ENCODE results near the gene ZG16B. TPM values are rescaled to one million over a fixed set of nuclear protein-coding genes. Genes with fewer than 3 reads are reported as not detected.

Gene ZG16B
- total RNA-seq, 1 experiment from 2014 or later: not detected

- Mint-ChIP-seq H3K36me3 (no peaks in the 10 kb centered on the region), H3K27me3 (ENCODE audit: low read depth) (peaks cover 73% of the 10 kb centered on the region), H3K27ac (no peak overlapping the region), H3K4me3 (no peak overlapping the region), H3K9me3 (peaks cover 2% of the 10 kb centered on the region), H3K4me1 (no peaks in the 10 kb centered on the region)
- DNase-seq (ENCODE audit: low spot score) (no peak), ATAC-seq (no peak)
- TF ChIP-seq AR (CRISPR knock-in tag; IDR thresholded peaks at IDR 0.05) (no peak), GTF2I (CRISPR knock-in tag; conservative IDR thresholded peaks at IDR 0.05) (no peak), ZSCAN18 (CRISPR knock-in tag; IDR thresholded peaks at IDR 0.05) (no peak), ZNF138 (CRISPR knock-in tag; conservative IDR thresholded peaks at IDR 0.05) (no peak), ZNF532 (CRISPR knock-in tag; IDR thresholded peaks at IDR 0.05; ENCODE audit: borderline replicate concordance) (no peak), TCF7 (CRISPR knock-in tag; IDR thresholded peaks at IDR 0.05; ENCODE audit: low read depth) (no peak), MYBL2 (CRISPR knock-in tag; IDR thresholded peaks at IDR 0.05) (no peak), HMGXB4 (CRISPR knock-in tag; IDR thresholded peaks at IDR 0.05) (no peak), MAX (CRISPR knock-in tag; IDR thresholded peaks at IDR 0.05) (no peak), JAZF1 (CRISPR knock-in tag; IDR thresholded peaks at IDR 0.05) (no peak), GRHL2 (CRISPR knock-in tag; IDR thresholded peaks at IDR 0.05; ENCODE audit: insufficient replicate concordance, severe bottlenecking) (no peak), CBFB (CRISPR knock-in tag; IDR thresholded peaks at IDR 0.05; ENCODE audit: low read depth) (no peak), NFATC4 (CRISPR knock-in tag; IDR thresholded peaks at IDR 0.05) (no peak), ZBTB21 (CRISPR knock-in tag; IDR thresholded peaks at IDR 0.05; ENCODE audit: borderline replicate concordance) (no peak), ATF6 (CRISPR knock-in tag; IDR thresholded peaks at IDR 0.05) (no peak), ELF4 (CRISPR knock-in tag; IDR thresholded peaks at IDR 0.05; ENCODE audit: low read depth) (no peak), PRDM15 (CRISPR knock-in tag; IDR thresholded peaks at IDR 0.05) (no peak), ZNF512 (CRISPR knock-in tag; IDR thresholded peaks at IDR 0.05; ENCODE audit: borderline replicate concordance) (no peak)
- ChIA-PET POLR2A (no interaction called here), CTCF (interaction anchor here (1.6 to 4.7 kb wide), 2 partner anchors 27 kb away, joined by 4 to 99 read pairs; no protein-coding TSS in a partner anchor)
Measured at GRCh38 chr16:2866431-2866830, 36.3 kb downstream of the ZG16B start.

All from WTC11 (cell line).